Measurements from ENCODE around the gene CACNA2D2.

Gene CACNA2D2

DNA sequence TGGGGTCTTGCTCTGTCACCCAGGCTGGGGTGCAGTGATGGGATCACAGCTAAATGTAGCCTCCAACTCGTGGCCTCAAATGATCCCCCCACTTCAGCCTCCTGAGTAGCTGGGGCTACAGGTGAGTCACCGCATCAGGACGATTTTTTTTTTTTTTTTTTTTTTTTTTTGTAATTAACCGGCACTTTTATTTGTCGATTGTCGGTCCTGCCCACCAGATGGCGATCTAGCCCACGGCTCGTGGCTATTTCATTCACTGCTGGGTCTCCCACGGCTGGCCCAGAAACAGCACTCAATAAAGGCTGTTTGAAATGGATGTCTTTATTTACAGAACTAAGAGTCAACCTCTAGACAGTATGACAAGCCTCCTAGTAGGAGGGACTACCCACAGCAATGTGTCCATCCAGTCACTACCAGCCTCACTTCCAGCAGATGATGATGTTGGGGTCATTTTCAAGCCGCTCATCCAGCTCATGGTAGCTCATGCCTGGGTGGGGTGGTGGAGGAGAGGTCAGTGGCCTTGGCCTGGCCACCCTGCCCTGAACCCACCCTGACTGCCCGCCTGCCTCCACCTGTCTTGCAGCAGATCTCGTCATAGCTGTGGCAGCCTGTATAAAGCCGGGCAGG is 156.1 kb downstream of the CACNA2D2 start:
- DNase-seq (ENCODE audit: low read depth, low spot score), result no peak

DNA sequence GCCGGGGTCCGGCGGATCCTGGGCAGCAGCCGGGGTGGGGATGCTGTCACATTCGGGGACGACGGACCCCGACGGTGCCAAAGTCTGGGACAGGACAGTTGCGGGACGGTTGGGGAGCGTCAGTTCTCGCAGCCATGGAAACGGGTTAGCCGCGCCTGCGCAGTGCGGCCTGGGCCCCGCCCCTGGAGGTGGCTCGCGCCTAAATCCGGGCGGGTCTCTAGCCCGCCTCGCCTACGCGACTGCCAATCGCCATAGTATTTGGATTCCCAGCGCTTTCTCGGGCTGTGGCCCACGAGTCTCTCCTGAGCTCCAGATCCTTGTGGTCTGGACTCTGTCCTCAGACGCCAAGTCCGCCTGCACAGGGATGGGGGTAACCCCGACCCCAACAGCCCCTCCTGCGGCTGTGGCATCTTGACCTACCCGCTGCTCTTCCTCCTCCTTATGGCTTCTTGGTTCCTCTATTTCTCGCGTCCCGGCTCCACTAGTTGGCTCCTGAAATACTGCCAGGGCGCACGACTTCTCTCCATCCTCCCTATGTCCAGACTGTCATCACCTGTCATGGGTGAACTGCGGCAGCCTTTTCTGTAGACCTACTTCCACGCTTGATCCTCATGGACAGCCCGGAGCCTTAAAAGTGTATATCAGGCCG is 157.7 kb downstream of the CACNA2D2 start, which contains the start of gene ZMYND10:
TSS of gene ZMYND10 (minus strand) at position 147 of the 649 bp plus-strand sequence. CDS start 153 bp downstream, outside the sequence.
- DNase-seq (ENCODE audit: low read depth, low spot score), result no peak

DNA sequence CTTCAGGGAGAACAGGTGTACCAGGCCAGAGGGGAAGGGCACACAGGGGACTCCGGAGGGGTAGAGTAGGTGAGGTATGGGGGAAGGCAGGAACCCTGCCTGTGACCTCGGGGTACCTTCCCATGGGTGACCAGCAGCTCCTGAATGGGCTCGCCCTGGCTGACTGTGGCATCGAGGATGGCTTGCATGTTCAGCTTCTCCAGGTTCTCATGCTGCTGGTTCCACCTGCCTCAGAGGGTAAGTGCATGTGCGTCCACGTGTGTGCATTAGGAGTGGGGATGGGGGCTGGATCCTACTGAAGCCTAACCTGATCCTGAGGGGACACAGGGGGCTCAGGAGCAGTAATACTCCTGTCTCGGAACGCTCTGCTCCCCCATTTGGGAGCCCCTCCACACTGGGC is 158.4 kb downstream of the CACNA2D2 start:
- DNase-seq (ENCODE audit: low read depth, low spot score), result no peak

DNA sequence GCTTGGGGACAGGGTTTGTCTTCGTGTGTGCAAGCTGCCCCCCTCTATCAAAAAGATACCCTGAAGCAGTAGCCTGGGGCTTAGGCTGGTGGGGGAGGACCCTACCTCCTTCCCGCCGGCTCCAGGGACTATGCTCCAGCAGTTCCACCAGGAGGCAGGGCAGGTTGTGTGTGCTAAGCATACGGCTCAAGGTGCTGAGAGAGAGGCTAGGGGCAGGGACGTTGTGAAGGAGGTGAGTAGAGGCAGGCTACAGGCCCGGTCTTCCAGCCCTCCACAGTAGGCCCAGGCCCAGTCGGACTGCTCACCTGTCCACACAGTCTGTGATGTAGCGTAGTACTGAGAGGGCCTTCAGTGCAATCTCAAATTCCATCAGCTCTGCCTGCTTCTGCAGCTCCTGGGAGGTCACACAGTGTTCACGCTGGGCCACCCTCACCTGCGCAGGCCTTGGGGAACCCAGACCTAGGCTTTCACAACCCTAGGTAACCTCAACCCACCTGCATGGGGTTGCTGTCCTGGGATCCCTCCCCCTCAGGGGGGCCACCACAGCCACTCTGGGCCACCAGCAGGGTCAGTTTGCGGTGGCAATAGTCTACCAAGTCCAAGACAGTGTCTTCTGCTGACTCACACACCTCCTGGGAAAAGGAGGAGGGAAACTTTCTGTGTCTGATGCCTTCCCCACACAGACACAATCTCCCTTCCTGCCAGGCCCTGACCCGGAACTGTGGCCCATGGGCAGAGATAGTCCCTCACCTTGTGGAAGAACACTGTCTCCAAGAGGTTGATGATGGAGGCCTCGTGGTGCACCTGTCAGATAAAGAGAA is 160.4 kb downstream of the CACNA2D2 start:
- DNase-seq (ENCODE audit: low read depth, low spot score), result no peak

DNA sequence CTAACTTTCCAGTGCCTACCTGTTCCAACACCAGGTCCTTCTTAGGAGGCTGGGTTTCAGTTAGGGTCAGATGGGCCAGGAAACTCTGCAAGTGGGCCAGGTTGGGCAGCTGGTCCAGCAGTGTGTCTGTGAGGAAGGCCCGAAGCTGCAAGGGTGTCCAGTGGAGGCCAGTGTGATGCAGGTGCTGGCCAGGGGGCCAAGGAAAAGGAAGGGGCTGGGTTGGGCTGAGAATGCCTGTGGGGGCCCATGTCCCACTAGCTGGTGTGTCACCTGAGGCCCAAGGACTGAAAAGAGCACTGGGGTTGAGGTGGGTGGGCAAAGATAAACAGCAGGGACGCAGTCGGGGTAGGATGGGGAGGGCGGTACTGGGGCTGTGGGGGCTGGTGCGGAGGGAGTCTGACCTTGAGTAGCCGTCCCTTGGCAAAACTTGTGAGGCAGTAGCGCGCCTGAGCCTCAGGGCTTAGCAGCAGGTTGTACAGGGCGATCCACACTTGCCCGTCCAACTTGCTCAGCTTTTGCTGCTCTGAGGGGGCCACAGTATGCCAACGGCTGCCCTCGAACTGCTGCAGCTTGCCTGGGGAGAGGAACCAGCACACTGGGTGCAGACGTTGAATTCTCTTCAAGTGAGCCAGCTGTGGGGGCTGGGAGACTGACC is 161.3 kb downstream of the CACNA2D2 start:
- no peak for DNase-seq (ENCODE audit: low read depth, low spot score)

DNA sequence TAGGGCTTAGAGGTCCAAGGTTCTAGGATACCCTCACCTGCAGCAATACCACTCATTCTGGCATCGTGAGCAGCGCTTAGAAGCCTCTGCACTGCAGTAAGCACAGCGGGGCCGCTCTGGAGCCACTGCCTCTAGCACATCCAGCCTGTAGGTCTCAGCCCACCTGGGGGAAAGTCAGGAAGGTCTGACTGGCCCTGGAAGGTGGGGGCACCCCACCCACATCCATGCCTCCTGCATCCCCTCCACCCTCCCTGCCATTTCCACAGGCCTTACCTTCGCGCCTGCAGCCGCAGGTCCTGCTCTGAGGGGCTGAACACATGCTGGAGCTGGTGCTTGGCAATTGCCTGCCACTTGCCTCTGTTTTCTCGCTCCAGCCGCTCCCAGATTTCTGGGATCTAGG is 161.9 kb downstream of the CACNA2D2 start:
- no peak for DNase-seq (ENCODE audit: low read depth, low spot score)

DNA sequence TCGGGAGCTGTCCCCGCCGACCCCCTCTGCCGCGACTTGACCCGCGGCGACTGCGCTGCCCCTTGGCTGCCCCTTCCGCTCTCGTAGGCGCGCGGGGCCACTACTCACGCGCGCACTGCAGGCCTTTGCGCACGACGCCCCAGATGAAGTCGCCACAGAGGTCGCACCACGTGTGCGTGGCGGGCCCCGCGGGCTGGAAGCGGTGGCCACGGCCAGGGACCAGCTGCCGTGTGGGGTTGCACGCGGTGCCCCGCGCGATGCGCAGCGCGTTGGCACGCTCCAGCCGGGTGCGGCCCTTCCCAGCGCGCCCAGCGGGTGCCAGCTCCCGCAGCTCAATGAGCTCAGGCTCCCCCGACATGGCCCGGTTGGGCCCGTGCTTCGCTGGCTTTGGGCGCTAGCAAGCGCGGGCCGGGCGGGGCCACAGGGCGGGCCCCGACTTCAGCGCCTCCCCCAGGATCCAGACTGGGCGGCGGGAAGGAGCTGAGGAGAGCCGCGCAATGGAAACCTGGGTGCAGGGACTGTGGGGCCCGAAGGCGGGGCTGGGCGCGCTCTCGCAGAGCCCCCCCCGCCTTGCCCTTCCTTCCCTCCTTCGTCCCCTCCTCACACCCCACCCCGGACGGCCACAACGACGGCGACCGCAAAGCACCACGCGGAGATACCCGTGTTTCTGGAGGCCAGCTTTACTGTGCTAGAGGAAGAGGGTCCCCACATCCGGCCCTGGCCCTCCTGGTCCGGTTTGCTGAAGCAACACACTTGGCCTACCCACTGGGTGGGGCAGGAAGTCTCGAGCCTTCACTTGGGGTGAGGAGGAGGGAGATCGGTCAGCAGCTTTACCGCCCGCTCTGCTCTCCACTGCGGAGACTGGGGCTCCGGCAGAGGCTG is 162.7 kb downstream of the CACNA2D2 start, which contains the start of gene RASSF1:
TSS of gene RASSF1 (minus strand) at position 389 of the 882 bp plus-strand sequence. CDS start at position 358, 31 bp downstream.
- DNase-seq (ENCODE audit: low read depth, low spot score), result no peak

DNA sequence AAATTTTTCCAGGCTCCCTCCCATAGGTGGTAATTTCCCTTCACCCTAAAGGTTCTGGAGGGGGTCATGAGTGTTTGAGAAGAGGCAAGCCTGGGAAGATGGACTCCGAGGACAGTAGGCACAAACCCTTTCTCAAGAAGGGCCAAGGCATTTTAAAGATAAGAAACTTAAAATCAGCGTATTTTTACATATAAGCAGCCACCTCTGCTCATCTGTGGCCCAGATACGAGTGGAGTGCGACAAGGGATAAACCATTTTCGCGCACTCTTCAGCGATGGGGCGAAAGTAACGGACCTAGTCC is 163.3 kb downstream of the CACNA2D2 start:
- DNase-seq (ENCODE audit: low read depth, low spot score), result no peak

DNA sequence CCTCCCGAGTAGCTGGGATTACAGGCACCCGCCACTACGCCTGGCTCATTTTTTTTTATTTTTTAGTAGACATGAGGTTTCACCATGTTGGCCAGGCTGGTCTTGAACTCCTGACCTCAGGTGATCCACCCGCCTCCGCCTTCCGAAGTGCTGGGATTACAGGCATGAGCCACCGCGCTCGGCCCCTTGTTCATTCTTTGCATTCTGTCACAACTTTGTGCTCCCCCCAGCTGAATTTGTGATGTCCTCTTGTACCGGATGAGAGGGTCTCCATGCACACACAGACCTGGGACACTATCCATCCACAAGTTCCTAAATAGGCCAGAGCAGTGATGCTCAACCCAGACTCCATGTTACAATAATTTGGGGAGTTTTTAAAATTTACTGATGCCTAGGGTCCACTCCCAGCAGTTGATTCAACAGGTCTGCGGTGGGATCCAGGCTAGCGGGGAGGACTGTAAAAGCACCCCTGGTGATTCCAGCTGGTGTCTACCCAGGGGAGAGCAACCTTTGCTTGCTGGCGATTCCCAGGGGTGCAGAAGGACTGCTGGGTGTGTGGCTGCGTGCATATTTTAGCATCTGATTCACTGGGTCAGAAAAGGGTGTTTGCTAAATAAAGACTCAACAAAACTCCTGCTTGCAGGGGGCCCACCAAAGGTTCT is 163.8 kb downstream of the CACNA2D2 start:
- DNase-seq (ENCODE audit: low read depth, low spot score), result no peak

DNA sequence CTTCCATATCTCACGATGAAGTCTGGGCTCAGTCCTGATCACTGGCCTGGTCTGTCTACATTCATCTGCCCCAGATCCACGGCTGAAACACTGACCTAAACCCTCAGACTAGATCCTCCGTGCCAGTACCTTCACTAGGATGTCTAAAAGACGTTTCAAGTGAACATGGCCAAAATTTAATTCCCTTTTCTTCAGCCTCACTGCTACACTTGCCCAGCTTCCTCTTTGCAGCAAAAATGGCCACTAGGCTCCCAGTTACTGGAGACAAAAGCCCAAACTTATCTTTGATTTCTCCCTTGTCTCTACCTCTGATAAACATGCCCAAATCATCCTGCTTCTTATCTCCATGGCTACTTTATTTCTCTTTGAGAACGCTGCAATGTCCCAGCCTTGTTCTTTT is 164.5 kb downstream of the CACNA2D2 start:
- DNase-seq (ENCODE audit: low read depth, low spot score), result no peak

DNA sequence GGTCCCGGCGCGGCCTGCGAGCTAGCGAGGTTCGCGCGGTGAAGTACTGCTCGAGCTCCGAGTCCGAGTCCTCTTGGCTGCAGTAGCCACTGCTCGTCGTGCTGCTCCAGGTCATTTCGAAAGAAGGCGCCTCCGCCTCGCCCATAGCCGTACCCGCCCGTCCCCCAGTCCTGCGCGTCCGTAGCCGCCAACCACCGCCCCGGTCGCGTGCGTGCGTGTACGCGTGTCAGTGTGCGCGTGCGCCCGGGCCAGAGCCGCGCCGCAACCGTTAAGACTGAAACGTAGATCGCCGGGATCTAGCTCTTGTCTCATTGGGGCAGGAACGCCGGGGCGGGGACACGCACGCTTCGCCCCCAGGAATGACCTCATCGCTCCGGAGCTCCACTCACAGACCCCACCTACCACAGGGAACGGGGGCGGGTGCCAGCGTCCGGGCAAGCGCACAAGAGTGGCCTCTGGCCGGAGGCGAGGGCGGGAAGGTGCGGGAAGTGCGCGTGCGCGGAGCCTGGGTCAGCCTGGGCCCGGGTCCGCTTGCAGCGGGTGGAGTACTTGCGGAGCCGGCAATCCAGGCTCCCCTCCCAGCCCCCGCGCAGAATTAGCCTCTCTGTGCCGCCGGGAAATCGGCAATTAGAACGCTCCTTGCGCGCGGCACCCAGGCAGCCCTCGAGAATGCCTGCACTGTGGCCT is 166.1 kb downstream of the CACNA2D2 start:
- DNase-seq (ENCODE audit: low read depth, low spot score), result no peak

DNA sequence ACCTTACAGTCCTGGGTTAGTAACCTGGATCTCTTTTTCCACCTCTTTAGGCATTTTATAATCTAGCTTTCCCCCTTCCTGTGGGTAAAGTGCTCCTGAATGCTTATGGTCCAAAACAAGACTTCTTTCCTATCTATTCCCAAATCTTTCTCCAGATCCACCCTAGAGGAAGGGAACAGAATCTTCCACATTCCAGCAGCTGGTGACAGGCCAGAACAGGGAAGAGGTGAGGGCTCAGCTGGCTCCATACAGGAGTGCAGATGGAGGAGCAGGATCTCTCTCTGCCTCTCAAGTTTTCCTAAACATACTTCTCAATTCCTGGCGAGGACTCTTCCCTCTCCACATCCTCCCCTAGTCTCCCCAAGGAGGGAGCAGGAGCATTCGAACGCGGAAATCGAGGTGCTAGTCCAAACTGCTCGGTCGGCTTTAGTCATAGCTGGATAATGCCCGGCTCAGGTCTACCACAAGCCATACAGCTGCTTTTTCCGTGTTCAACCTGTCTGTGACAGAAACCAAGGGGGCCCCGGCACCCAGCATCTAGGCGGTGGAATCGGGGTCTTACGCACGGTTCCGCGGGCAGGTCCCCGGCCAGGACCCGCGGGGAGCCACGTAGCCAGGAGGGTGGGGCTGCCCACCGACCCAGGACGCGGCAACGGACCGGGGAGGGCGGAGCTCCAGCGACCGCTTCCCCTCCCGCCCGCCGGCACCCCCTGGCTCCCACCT is 166.8 kb downstream of the CACNA2D2 start:
- no peak for DNase-seq (ENCODE audit: low read depth, low spot score)

DNA sequence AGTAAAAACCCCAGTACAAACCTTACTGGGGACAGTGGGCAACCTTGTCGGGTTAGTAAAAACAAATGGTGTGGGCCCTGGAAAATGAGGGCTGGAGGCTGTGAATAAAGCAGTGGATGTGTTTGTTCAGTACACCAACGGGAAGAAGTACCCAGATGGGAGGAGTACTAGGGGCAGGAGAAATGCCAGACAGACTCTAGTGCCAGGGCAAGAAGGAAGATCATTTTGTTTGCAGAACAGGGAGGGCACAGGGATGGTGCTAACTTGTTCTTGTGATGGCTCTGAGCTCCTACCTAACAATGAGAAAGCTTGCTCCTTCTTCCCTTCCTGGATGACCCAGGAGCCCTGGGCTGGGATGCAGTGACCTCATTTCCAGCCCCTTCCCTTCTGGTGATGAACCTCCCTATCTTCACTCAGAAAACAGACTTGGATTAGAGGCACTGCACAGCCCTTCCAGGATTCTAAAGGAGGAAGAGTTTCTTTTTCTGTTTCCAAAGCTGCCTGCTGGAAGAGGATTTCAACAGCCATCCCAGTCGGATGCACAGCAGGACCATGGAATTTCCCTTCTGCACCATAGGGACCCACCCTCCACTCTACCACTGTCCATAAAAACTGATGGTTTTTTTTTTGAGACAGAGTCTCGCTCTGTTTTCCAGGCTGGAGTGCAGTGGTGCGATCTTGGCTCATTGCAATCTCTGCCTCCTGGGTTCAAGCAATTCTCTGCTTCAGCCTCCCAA is 168.9 kb downstream of the CACNA2D2 start:
- DNase-seq (ENCODE audit: low read depth, low spot score), result no peak

DNA sequence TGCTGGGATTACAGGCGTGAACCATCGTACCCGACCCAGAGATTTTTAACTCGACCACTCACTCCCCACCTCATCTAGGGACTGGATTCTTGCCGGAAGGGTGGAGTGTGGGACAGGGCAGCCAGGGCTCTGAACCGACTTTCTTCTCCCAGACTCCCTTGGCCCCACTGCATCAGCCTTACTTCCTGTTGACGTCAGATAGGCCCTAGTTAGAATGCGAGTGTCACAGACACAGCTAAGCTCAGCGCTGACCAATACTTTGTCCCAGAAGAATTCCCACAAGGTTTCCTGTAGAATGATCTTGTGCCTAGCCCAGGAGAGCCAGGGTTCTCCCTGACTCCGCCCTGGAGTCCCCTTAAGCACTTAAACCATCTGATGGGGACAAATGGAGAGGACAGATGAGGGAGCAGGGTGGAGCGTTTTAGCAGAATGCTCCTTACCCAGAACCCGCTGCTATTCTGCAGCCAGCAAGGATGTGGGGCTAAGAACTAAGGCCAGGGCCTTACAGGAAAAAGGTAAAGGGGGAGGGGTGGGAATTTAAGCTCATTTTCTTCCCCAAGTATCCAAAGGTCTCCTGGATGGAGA is 169.6 kb downstream of the CACNA2D2 start:
- DNase-seq (ENCODE audit: low read depth, low spot score), result no peak

DNA sequence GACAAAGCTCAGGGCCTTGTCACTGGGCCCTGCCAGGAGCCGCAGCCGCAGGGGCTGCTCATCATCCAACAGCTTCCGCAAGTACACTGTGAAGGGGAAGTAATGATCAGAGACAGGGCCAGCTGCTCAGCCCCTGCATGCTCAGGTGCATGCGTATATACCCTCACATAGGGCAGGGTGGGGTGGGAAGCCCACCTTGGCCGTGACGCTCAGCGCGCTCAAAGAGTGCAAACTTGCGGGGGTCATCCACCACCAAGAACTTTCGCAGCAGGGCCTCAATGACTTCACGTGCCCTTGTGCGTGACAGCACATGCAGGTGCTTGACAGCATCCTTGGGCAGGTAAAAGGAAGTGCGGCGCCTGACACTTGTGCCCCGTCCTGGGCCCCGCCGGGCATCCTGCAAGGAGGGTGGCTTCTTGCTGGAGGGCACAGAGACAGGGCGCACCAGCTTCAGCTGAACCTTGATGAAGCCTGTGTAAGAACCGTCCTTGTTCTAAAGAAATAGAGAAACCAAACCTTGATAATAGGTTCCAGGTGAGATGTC is 172.0 kb downstream of the CACNA2D2 start:
- DNase-seq (ENCODE audit: low read depth, low spot score), result no peak

DNA sequence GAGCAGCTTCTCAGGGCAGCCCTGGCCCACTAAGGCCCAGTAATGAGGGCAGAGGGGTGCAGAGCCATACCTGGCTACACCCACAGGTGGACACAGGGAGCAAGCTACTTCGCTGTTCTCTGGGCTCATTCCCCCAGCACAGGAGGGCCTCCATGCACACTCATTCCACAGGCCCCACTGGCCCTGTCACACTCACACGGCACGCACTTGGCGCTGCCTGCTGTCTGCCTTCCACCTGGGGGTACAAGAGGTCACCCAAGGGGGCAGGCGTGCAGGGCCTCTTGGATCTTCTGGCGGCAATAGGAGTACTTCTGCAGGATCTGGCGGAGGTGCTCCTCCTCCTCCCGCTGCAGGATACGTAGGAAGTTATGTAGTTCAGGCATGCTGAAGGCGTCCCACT is 173.1 kb downstream of the CACNA2D2 start:
- no peak for DNase-seq (ENCODE audit: low read depth, low spot score)

DNA sequence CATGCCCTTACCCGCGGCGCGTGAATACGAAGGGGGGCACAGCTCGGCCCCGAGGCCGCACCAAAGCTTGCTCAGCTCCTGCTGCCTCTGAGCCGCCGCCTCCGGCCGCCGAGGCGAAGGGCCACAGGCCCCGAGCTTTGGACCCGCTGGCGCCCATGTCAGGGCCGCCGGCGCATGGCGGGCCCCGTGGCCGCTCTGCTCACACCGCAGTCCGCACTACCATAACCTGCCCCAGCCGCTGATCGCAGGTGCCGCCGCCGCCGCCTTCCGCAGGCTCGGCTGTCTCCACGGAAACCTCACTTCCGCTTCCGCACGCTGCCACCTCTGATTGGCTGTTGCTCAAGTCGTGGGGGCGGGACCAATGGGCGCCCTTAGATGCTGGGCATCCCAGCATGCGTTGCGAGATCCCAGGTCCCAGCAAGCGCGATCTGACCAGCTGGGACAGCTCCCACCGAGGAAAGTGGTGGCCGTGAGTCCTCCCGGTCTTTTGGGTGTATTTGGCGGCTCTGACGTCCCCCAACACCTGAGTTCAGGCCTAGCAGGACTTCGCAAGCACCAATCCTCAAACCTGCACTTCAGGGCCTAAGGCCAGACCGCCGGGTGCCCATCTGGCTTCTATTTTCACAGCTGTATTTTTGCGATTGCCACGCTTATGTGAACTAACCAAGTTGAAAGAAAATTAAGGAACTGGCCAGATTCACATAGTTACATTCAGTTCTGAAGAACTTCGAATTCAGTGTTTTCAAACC is 175.3 kb downstream of the CACNA2D2 start, which contains the start of gene TUSC2:
TSS of gene TUSC2 (minus strand) at position 281 of the 749 bp plus-strand sequence. CDS start at position 157, 124 bp downstream.
- no peak for DNase-seq (ENCODE audit: low read depth, low spot score)
